NCI-H524 treated with DMSO at 0.1 percent for 48 hours (cell line): ENCODE results near the gene CST7.
"Not testable (repeated sequence)": the region's sequence is repeated elsewhere in the genome, so short reads cannot be mapped to it uniquely, and the experiment has no call there.

Experiments used
- DNase-seq: peaks from one replicate; lab custom pipeline; 2025; lab: John Stamatoyannopoulos, UW

The CST7 gene

GRCh38 chr20:24948939-24949679 is at the start of gene CST7:
Gene CST7, plus strand, starts transcription at chr20:24949269. Its CDS starts 237 bp downstream, at chr20:24949506.
- DNase-seq = no peak

GRCh38 chr20:24906806-24907205 is 42.3 kb upstream of the CST7 start:
- no peak for DNase-seq

GRCh38 chr20:24908642-24909041 is 40.4 kb upstream of the CST7 start:
- DNase-seq = no peak

GRCh38 chr20:24909086-24909780 is 39.8 kb upstream of the CST7 start:
- DNase-seq = no peak

- DNase-seq = no peak
These were observed 39.2 kb upstream of the CST7 start for GRCh38 chr20:24909861-24910260.

- DNase-seq = no peak
These were observed 38.6 kb upstream of the CST7 start for GRCh38 chr20:24910461-24910860.

- DNase-seq = no peak
These were observed 37.6 kb upstream of the CST7 start for GRCh38 chr20:24911461-24911860.

- DNase-seq = no peak
These were observed 36.5 kb upstream of the CST7 start for GRCh38 chr20:24912397-24913075.

GRCh38 chr20:24913076-24913628 is 35.9 kb upstream of the CST7 start:
- no peak for DNase-seq

- no peak for DNase-seq
These were observed 34.5 kb upstream of the CST7 start for GRCh38 chr20:24914388-24915241.

- DNase-seq = no peak
These were observed 33.6 kb upstream of the CST7 start for GRCh38 chr20:24915440-24915839.

- no peak for DNase-seq
These were observed 33.2 kb upstream of the CST7 start for GRCh38 chr20:24915892-24916291.

GRCh38 chr20:24916412-24916811 is 32.7 kb upstream of the CST7 start:
- no peak for DNase-seq

- no peak for DNase-seq
These were observed 32.0 kb upstream of the CST7 start for GRCh38 chr20:24917056-24917455.

GRCh38 chr20:24917797-24918578 is 31.1 kb upstream of the CST7 start:
- peak; percentile 27 for DNase-seq

- no peak for DNase-seq
These were observed 30.2 kb upstream of the CST7 start for GRCh38 chr20:24918579-24919566.

GRCh38 chr20:24919665-24920064 is 29.4 kb upstream of the CST7 start:
- DNase-seq = not testable (repeated sequence)

GRCh38 chr20:24920706-24921105 is 28.4 kb upstream of the CST7 start:
- not testable (repeated sequence) for DNase-seq

GRCh38 chr20:24929259-24929658 is 19.8 kb upstream of the CST7 start:
- DNase-seq = not testable (repeated sequence)
